Vagina (tissue), 2 donors: ENCODE measurements around the gene DENND4A. TPM values are rescaled to one million over a fixed set of nuclear protein-coding genes. Genes with fewer than 3 reads are reported as not detected.

Experiments used
- DNase-seq, 2 donors: peaks; one replicate each; pipeline ENCODE4 v3.0.0-alpha.2; 2017; ENCODE audit errors: extremely low spot score in 2 of 2
- H3K27ac ChIP-seq: fragments of 200-600 bp; sonication (generic); one replicate; pipeline ENCODE4 v1.5.1; 2019
- H3K27me3 ChIP-seq: fragments of 200-600 bp; sonication (generic); one replicate; pipeline ENCODE4 v1.5.1; 2019
- H3K36me3 ChIP-seq, 2 donors: fragments of 200-600 bp; sonication (generic); one replicate each; pipeline ENCODE4 v1.5.1; 2017 to 2019
- H3K4me1 ChIP-seq: fragments of 200-600 bp; sonication (generic); one replicate; pipeline ENCODE4 v1.5.1; 2019
- H3K4me3 ChIP-seq, 2 donors: fragments of 200-600 bp; sonication (generic); 1 replicate in 1 of 2; 2 replicates in 1 of 2; pipeline ENCODE4 v1.5.1; 2016 to 2019
- H3K9me3 ChIP-seq: fragments of 200-600 bp; sonication (generic); one replicate; pipeline ENCODE4 v1.5.1; 2019
- CTCF ChIP-seq, 3 experiments: fragments of 450-650 bp in 2 of 3; fragments of 200-600 bp in 1 of 3; sonication (generic) in 1 of 3; IDR thresholded peaks; one replicate each; pipeline ENCODE4 v1.5.1; 2017 to 2019; ENCODE audit warnings: antibody characterized with exemption in 3 of 3, mild to moderate bottlenecking in 2 of 3, moderate library complexity in 2 of 3
- POLR2A ChIP-seq, 2 donors: fragments of 450-650 bp; IDR thresholded peaks; one replicate each; pipeline ENCODE4 v1.6.1; 2017; ENCODE audit warnings: antibody characterized with exemption in 2 of 2, mild to moderate bottlenecking in 2 of 2, moderate library complexity in 2 of 2
- POLR2AphosphoS5 ChIP-seq, 2 donors: sonication (generic); formaldehyde crosslinking; IDR thresholded peaks; one replicate each; pipeline ENCODE4 v1.9.0; 2017; ENCODE audit warnings: antibody characterized with exemption in 2 of 2, mild to moderate bottlenecking in 2 of 2, low read depth in 1 of 2; ENCODE audit not compliant: insufficient read depth in 1 of 2
- intact Hi-C: fragments of 100-400 bp; cut with DNase I; formaldehyde crosslinking; loops from one replicate; pipeline ENCODE4 v1.15.1; 2023
- total RNA-seq: library from RNA; depleted of rRNA; stranded (reverse); fragments of >200 nt; gene quantifications from one replicate; pipeline ENCODE4 v1.2.3, GENCODE V29; 2016

Gene DENND4A
- total RNA-seq, 1 donor from 2014 or later = 28.7 TPM

DNA sequence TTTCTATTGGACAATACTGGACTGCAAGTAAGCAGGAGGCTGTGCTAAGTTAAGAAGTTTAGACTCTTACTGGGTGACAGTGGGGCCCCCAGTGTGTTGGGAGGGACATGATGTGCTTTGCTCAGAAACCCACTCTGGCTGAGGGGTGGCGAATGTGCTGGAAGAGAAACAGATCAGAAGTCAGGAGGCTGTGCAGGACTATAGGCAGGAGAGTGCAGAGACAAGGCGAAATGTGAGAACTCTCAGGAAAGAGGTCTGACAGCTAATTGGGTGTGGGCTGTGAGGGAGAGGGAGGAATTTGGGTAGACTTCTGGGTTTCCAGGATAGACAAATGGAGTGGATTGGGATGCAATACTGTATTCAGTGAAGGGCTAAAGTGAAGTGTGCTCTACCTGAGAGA is 158.3 kb downstream of the DENND4A start:
- TF ChIP-seq CTCF (IDR thresholded peaks at IDR 0.05) (no peak), POLR2AphosphoS5 (IDR thresholded peaks at IDR 0.05; ENCODE audit: insufficient read depth in 1 of 2, low read depth in 1 of 2) (no peak), POLR2A (IDR thresholded peaks at IDR 0.05) (no peak)
- Histone ChIP-seq H3K27ac (no peak overlapping the region), H3K4me1 (peaks cover 4% of the 10 kb centered on the region), H3K4me3 (no peak overlapping the region), H3K27me3 (no peaks in the 10 kb centered on the region), H3K9me3 (no peaks in the 10 kb centered on the region), H3K36me3 (no peaks in the 10 kb centered on the region)
- intact Hi-C loops = no loop called here
- DNase-seq = no peak

DNA sequence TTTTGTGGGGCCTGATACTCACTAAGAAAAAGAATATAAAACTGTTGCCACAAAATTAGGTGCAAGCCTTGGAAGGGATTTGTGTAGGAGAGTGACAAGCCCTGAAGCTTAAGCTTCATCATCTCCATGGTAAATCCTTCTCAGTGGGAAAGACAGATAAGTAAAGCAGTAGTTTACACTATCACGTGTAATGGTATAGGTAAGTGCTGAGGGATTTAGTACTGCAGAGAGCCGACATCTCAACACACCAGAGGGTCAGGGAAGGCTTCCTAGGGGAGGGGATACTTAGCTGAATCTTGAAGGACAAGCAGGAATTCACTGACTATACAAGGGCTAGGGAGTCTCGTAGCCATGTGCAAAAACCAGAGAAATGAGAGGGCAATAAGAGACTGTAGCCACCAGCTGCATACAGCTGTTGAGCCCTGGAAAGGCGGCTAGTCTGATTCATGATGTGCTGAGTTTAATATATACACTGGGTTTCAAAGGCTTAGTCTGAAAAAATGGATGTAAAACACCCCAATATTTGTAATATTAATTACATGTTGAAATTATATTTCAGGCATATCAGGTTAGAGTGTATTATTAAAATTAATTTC is 159.2 kb downstream of the DENND4A start:
- intact Hi-C loops = no loop called here
- H3K9me3 ChIP-seq = no peaks in the 10 kb centered on the region
- no peak overlapping the region for H3K4me3 ChIP-seq
- H3K27me3 ChIP-seq = no peaks in the 10 kb centered on the region
- no peaks in the 10 kb centered on the region for H3K36me3 ChIP-seq
- DNase-seq = no peak
- no peak for TF ChIP-seq CTCF (IDR thresholded peaks at IDR 0.05)
- no peak for TF ChIP-seq POLR2A (IDR thresholded peaks at IDR 0.05)
- no peak for TF ChIP-seq POLR2AphosphoS5 (IDR thresholded peaks at IDR 0.05; ENCODE audit: insufficient read depth in 1 of 2, low read depth in 1 of 2)
- H3K4me1 ChIP-seq = no peaks in the 10 kb centered on the region
- H3K27ac ChIP-seq = no peak overlapping the region

DNA sequence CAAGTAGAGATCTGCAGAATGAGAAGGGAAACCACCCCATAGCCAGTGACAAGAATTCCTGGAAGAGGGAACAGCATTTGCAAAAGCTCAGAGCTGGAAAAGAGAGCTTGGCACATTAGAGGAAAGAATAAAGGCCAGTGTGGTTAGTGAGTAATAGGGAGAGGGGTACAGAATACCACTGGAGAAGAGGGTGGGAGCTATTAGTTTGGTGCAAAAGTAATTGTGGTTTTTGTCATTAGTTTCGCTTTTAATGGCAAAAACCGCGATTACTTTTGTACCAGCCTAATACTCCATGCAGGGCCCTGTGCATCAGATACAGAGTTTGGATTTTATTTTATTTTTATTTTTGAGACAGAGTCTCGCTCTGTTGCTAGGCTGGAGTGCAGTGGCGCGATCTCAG is 160.6 kb downstream of the DENND4A start:
- DNase-seq = no peak
- no peaks in the 10 kb centered on the region for H3K4me1 ChIP-seq
- H3K36me3 ChIP-seq = no peaks in the 10 kb centered on the region
- H3K27ac ChIP-seq = no peak overlapping the region
- H3K9me3 ChIP-seq = no peaks in the 10 kb centered on the region
- no peak overlapping the region for H3K4me3 ChIP-seq
- intact Hi-C loops = no loop called here
- no peaks in the 10 kb centered on the region for H3K27me3 ChIP-seq
- TF ChIP-seq POLR2AphosphoS5 (IDR thresholded peaks at IDR 0.05; ENCODE audit: insufficient read depth in 1 of 2, low read depth in 1 of 2) (no peak), POLR2A (IDR thresholded peaks at IDR 0.05) (no peak), CTCF (IDR thresholded peaks at IDR 0.05) (no peak)

DNA sequence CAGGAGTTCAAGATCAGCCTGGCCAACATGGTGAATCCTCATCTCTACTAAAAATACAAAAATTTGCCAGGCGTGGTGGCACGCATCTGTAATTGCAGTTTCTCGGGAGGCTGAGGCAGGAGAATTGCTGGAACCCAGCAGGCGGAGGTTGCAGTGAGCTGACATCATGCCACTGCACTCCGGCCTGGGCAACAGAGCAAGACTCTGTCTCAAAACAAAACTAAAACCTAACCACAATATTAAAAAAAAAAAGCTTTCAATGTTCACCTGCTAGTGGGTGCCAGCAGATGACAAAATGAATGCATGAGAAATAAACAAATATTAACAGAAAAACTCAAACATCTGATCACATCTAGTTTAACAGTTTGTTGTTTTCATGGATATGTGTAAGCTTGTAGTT is 161.3 kb downstream of the DENND4A start:
- DNase-seq = no peak
- H3K36me3 ChIP-seq = no peaks in the 10 kb centered on the region
- H3K27me3 ChIP-seq = no peaks in the 10 kb centered on the region
- no peak overlapping the region for H3K27ac ChIP-seq
- no peaks in the 10 kb centered on the region for H3K4me1 ChIP-seq
- intact Hi-C loops = no loop called here
- H3K9me3 ChIP-seq = no peaks in the 10 kb centered on the region
- H3K4me3 ChIP-seq = no peak overlapping the region
- TF ChIP-seq POLR2AphosphoS5 (IDR thresholded peaks at IDR 0.05; ENCODE audit: insufficient read depth in 1 of 2, low read depth in 1 of 2) (no peak), POLR2A (IDR thresholded peaks at IDR 0.05) (no peak)

GRCh38 chr15:65629548-65629947 is 162.5 kb downstream of the DENND4A start:
- Histone ChIP-seq H3K36me3 (no peaks in the 10 kb centered on the region), H3K27me3 (no peaks in the 10 kb centered on the region), H3K27ac (no peak overlapping the region), H3K4me3 (no peak overlapping the region), H3K9me3 (no peaks in the 10 kb centered on the region), H3K4me1 (no peaks in the 10 kb centered on the region)
- TF ChIP-seq POLR2AphosphoS5 (IDR thresholded peaks at IDR 0.05; ENCODE audit: insufficient read depth in 1 of 2, low read depth in 1 of 2) = no peak
- no peak for TF ChIP-seq CTCF (IDR thresholded peaks at IDR 0.05)
- no peak for TF ChIP-seq POLR2A (IDR thresholded peaks at IDR 0.05)
- DNase-seq = no peak
- intact Hi-C loops = no loop called here
